NCI-H774 (cell line): ENCODE results near the gene SKOR1.
A peak's percentile ranks its signal among the peaks of the same experiment; 100 is the strongest.

ENCODE experiments used
- DNase-seq: peaks from one replicate; lab custom pipeline; 2025; lab: John Stamatoyannopoulos, UW

The SKOR1 gene

DNA sequence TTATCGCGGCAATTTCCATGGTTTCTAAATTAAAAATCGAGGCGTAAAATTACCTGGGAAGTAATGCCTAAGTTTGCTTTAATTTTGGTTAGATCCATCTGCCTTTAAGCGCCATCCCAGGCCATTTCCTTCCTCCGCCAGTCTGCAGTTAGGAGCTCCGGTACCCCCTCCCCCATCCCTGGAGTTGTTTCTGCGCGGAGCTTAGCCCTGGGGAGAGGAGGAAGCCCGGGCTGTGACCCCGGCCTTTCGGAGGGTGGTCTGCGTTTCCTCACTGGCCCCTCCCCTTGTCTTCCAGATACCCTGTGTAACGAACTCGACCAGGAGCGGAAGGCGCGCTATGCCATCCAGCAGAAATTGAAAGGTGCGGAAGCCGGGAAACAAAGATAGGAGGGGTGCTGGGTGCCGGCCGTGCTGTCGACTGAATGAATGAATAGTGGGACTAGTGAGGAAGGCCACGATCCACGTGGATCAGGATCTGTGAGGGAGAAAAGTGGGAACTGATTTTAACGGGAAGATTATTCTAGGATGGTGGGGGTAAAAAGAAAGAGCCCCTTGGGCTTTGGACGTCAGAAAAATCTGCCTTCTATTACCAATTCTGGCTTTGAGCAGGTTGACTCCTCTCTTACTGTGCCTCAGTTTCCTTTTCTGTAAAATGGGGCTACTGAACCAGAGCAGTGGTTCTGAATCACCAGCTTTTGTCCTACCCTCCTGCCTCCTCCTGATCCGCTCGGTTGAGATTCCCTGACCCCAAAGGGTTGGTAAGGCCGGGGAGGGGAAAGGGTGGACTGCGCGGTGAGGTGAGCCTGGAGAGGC lies 7.8 kb downstream of the SKOR1 start:
- no peak for DNase-seq

DNA sequence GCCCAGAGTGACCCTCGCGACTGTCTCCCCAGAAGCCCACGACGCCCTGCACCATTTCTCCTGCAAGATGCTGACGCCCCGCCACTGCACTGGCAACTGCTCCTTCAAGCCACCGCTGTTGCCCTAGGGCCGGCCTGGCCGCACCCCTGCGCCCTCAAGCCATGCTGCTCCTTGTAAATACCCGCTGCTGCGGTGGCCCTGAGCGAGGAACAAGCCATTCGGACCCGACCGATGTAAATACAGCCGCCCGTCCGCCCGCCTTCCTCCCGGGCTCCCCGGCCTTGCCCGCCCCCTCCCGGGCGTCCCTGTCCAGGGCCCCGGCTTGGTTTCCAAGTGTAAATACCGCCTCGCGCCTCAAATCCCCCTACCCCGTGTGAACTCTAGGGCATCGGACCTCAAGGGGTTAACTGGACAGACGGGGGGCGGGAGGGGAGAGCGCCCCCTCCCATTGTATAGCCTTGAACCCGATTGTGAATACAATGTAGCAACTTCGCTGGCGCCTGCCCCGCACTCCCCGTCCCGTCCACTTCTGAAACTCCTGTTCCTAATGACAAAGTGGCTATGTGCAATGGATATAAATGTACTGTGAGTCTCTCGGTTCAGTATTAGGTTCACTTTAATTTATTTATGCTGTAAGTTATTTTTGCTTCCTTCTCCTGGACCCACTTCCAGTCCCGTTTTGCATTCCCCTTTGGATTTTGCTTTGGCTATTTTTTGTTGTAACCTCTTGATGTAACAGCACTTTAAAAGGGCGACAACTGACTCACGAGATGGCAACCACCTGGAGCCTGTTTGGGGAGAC lies 8.6 kb downstream of the SKOR1 start:
- no peak for DNase-seq

DNA sequence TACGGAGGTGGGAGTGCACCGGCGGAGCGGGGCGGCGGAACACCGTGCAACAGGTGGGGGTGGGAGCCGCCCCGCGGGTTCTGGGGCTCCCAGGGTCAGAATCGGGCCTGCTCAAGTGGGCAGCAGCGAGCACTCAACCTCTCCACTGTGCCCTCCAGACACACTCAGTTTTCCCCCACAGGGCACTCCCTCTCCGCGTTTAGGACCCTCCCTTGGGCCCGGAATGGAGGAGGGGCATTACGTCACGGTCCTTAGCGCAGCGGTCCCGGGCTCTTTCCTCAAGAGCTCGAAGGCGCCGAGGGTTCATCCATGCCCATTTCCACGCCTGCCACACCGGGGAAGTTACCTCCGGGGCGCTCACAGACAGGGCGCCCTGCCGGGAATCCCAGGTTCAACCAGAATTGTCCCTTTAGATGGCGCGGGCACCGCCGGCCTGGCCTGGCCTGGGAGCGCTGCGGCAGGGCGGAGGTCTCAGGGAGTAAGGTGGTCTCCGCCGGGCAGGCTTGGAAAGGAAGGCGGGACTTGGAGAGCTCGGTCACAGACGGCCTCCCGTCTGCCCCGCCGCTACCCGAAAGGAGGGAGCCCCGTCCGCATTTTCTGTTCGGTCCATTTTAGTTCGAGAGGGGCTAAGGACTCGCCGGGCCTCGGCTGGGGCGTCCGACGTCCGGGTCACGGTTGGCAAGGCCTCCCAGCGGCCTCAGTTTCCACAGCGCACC lies 9.4 kb downstream of the SKOR1 start:
- DNase-seq: no peak

DNA sequence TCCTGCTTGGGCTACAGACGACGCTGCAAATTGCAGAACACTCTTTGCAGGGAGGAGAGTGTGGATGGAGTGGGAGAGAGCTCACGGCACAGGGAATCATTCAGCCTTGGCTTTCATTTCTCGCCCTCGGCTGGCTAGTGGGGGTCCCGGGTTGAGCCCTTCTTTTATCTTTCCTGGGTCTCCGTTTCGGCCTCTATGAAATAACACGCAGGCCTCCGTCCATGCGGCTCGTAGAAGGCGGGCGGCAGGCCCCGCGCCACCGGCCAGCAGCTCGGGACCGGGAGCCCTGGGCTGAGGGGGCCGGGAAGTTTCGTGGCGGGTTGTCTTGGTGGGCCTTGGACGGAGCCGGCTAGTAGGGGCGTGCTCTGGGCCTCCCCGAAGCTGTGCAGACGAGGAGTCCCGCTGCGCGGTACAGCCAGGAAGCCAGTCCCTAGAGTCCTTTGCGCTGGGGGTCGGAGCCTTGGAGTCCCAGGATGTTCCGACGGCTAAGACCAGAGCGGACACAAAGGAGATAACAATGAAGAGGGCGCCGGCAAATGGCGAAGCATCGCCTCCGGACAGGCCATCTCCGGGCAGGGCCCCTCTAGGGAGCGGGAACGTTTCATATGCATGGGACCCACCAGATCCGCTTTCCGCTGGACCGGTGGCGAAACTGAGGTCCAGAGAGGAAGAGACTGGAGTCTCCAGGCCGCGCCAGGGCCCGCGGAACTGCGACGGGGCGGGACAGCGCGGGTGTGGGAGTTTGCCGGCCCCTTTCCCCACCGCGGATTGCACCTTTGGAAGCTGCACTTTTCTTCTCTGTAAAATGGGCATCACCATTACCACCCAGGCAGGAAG lies 10.2 kb downstream of the SKOR1 start:
- DNase-seq: no peak

DNA sequence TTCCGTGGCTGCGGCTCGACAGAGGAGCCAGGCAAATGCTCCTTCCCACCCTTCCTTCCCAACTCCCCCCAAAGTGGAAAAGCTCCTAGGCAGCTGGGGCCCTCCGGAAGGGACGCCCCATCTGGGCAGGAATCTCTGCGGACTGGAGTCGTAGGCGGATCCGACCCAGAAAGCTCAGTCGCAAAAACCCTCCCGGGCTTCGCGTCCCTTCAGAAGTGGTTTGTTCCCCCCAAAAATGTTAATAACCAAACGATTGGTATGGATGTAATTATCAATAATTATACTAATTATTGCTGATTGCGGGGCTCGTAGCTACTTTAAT lies 10.8 kb downstream of the SKOR1 start:
- no peak for DNase-seq

DNA sequence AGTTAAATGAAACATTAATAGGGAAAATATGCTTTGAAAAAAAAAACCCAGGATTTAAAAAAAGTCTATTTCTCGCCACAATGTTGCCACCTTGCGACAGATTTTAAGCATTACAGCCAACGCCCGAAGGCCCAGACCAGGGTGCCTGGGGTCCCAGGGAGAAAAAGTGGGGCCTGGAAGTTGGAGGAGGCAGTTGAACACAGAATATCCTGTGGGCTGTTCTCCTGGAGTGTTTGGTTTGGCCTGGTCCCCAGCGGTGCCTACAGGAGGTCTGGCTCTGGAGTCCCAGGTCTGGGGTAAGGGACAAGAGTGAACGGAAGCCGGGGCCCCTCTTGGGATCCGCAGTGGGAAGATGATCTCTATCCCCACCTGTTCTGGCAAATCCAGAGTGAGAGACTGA lies 11.2 kb downstream of the SKOR1 start:
- DNase-seq: no peak

DNA sequence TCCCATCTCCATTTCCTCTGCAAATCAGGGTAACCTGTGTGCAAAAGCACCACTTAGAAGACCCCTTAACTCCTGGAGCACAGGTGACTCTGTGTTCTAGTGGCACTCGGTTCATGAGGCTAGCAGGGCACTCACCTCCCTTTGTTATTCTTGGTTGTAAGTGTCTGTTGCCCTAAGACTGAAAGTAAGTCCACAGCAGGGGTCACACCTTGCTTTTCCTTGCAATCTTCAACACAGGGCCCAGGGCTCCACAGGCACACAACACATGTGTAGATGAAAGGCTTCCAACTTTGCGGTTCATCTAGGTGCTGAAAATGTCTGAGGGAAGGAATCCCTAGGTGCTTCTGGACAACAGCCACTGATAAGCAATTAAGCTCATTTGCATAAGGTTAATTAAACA lies 11.6 kb downstream of the SKOR1 start:
- no peak for DNase-seq

DNA sequence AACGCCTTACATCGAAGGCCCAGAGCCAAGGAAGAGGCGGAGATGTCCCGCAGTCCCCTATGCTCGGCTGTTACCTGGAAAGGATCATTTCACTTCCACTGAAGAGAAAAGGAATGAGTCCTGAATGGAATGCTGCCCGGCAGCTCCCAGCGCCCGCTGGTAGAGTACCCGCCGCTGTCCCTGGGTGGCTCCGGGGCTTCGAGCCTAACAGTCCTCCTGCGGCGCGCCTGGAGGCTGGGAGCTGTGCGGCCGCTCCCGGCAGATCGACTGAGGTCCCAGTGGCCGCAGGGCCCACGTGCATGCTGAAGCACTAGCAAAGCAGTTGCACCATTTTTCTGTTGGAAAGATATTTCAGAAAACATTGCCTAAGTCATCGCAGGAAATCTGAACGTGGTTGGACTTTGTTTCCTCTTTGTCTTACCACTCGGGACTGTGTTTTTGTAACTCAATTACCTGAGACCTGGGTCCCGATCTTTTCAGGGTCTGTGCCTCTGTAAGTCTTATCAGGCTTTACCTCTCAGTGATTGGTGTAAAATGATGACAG lies 13.6 kb downstream of the SKOR1 start:
- no peak for DNase-seq

DNA sequence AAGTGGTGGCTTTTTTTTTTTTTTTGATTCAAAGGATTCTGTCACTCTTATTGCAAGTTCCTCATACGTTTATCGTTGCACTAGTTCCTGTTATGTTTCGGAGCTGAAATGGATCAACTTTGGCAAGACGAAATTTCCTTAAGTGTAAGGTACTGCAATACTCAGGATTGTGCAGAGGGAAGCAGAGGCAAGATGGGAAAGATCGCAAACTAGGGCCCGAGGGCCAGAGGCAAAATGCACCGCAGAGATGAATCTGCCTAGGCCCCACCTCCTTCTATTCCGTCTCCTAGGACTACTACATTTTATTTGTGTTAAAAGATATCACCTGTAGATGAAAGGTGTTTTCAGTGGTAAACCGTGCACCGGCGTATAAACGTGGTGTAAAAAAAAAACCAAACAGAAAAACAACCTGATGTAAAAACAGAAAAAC lies 14.2 kb downstream of the SKOR1 start:
- no peak for DNase-seq

DNA sequence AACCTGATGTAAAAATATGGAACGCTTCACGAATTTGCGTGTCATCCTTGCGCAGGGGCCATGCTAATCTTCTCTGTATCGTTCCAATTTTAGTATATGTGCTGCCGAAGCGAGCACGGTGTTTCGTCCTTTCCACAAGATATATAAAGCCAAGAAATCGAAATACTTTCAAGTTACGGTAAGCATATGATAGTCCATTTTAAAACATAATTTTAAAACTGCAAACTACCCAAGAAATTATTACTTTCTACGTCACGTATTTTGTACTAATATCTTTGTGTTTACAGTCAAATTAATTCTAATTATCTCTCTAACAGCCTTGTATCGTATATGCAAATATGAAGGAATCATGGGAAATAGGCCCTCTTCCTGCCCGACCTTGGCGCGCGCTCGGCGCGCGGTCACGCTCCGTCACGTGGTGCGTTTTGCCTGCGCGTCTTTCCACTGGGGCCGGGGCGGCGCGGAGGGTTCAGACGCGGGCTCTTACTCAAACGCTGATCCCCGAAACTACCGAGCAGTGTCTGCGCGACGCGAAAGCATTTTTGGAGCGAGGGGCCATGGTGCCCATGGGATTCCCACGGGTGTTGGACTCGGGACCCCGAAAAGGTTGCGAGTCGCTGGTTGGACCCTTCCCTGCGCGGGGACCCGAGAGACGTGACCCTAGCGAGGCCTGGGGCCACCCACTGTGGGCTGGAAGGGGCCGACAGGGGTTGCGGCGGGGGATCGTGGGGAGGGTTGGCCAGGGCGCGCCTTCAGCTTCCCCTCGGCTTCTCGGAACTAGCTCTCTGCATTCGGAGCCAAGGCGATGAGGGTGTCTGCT lies 14.8 kb downstream of the SKOR1 start, which contains the start of gene RNU6-1:
Gene RNU6-1 (minus strand): TSS at position 117 of the 820 bp plus-strand sequence.
- DNase-seq: peak; percentile 89

DNA sequence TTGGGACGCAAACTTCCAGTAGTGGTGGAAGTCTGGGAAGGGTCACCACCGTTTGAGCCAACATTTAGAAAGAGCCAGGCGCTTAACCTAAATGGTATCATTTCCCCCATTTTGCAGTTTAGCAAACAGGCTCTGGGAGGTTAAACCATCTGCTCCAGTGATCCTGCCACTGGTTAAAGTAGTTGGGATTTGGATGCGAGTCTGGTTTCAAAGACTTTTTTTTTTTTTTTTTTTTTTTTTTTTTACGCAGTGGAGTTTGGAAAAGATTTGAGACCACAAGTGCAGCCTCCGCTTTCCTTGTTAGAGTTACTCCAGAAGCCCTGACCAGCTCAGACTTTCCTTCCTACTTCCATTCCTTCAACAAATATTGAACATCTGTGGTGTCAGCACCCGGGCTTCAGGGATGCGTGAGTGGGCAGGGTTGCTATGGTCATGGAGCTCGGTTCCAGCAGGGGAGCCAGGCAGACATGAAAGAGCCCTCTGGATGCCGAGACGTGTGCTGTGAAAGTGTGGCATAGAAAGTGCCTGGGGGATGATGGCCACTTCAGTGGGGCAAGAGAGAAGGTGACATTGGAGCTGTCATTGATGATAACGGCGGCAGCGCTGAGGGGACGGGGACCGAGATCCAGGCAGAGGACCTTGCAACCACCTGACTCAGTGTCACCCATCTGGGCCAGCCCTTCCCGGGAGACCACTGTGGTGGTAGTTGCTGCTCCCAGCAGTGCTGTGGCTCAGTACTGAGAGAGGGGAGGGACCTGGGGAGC lies 15.6 kb downstream of the SKOR1 start:
- DNase-seq: peak; percentile 32

DNA sequence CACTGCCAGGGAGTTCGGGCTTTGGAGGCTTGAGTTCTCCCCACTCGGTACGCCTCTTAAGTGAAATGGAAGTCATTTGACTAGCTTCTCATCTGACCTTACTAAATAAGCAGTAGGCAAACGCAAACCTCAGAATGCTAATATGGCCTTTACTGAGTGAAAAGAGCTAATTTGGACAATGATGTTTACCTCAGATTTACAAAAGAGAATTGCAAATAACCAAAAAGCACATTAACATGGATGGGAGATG lies 16.1 kb downstream of the SKOR1 start:
- DNase-seq: no peak

DNA sequence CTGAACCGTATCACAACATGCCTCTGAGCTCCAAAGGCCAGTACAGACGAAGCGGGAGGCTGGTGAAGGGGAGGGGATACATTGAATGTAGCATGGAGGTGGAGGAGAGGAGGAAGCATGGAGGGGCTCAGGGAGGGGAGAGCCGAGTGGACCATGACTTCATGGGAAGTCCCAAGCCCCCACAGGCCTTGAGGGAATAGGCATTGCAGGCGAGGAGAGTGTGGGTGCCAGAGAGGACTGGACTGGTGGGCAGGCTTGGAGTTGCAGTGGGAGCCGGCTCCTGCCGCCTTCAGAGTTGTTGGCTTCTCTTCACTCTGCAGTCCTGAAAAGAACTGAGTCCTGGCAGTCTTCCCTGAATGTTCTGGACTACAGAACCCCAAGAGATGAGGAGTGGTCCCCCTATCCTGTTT lies 17.8 kb downstream of the SKOR1 start:
- no peak for DNase-seq

DNA sequence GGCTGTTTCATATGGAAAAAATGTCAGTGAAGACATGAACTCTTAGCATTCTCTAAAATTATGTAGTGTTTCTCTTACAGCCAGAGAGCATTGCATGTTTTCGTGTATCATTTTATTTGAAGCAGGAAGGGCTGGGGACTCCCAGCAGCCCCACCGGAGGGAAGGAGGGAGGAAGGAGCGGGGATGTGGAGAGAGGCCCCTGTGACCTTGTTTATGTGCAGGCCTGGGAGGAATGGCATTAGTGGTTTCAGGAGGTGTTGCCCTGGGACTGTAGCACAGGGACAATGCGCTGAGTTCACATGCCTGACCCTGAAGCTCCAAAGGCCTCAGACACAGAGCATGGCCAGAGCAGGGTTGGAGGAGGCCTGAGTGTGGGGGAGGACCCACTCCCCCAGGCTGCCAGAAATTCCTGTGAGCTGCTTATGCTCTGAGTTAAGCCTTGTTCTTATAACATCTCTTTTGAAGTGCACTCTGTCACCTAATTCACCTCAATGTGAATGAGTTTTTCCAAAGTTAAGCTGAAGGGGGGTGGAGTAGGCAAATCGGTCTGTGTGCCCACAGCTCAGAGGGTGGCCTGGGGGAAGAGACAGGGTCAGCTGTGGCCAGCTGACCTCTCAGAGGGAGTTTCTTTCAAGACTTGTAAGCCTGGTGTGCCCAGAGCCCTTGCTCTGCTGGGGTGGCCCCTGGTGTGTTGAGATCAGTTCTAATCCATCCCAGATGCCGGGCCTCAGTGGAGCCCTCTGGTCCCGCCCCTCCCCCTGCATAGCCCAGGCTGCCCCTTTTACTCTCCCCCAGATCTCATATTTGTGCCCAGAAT lies 18.5 kb downstream of the SKOR1 start:
- no peak for DNase-seq

DNA sequence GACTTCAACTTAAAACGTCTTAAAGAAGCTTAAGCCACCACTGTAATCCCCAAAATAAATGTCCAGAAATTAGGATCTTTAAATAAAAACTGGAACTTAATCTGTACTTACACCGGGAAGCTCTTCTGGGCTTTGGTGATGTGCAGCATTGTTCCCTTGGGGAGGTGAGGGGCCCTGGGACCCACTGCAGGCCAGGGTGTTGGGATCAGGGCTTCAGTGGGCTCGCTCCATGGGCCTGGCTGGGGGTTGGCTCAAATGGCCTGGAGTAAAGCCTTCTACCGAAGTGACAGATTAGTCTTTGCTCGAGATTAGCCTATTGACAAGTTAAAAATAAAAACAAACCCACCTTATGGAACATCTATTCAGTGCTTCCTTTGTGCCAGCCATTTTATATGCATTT lies 20.7 kb downstream of the SKOR1 start:
- DNase-seq: no peak

DNA sequence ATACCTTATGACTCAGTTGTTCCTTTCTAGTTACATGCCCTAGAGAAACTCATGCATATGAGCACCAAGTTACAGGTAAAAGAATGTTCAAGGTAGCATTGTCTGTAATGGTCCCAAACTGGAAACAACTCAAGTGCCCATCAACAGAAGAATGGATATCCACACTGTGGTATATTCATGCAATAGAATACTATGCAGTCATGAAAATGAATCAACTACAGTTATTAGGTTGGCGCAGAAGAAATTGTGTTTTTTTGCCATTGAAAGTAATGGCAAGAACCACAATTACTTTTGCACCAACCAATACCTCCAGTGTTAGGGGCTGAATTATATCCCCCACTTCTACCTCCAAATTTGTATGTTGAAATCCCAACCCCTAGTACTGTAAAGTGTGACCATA lies 24.2 kb downstream of the SKOR1 start:
- no peak for DNase-seq

DNA sequence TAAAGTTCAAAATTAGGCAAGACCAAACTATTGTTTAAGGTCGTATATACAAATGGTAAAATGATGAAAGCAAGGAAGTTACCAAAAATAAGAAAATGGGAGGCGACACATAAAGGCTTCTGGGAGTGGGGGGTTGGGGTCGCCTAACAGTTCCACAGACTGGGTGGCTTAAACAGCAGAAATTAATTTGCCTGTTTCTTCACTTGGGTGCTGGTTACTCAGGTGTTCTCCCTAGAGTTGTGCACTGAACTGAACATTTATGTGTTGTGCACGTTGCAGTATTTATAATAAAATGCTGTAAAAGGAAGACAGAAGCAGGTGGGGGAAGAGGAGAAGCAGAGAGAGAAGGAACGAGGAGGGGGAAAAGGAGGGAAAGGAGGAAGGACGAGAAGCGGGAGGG lies 25.0 kb downstream of the SKOR1 start:
- DNase-seq: no peak

DNA sequence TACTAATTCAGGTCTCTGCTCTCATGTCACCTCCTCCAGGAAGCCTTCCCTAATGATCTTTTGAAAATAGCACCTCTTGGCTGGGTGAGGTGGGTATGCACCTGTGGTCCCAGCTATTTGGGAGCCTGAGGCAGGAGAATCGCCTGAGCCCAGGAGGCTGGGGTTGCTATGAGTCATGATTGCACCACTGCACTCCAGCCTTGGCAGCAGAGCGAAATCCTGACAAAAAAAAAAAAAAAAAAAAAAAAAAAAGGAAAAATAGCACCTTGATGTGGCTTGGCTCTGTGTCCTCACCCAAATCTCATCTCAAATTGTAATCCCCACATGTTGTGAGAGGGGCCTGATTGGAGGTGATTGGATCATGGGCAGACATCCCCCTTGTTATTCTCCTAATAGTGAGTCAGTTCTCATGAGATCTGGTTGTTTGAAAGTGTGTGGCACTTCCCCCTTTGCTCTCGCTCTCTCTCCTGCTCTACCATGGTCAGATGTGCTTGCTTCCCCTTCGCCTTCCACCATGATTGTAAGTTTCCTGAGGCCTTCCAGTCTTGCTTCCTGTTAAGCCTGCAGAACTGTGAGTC lies 25.8 kb downstream of the SKOR1 start:
- no peak for DNase-seq

DNA sequence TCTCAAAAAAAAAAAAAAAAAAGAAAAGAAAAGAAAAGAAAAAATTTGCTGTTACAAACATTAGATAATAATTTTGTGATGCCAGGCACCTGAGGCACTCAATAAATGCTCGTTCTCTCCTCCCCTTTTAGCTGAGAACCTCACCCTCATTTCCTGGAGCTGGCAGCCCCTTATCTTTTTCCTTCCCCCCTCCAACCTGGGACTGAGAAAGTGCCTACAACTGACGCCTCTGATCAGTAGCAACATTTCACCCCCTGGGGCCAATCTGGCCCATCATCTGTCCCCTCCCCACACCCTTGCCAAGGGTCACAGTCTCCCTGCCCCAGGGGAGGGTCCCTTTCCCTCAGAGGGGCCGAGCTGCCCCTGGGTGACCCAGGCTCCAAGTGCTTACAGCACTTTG lies 27.1 kb downstream of the SKOR1 start:
- DNase-seq: no peak
